ENCODE measurements around the gene PIK3CA. TPM values are rescaled to one million over a fixed set of nuclear protein-coding genes. Genes with fewer than 3 reads are reported as not detected.

The PIK3CA gene
- total and polyA plus RNA-seq, 2 experiments from 2014 or later: 5.1 to 13.4 TPM

DNA sequence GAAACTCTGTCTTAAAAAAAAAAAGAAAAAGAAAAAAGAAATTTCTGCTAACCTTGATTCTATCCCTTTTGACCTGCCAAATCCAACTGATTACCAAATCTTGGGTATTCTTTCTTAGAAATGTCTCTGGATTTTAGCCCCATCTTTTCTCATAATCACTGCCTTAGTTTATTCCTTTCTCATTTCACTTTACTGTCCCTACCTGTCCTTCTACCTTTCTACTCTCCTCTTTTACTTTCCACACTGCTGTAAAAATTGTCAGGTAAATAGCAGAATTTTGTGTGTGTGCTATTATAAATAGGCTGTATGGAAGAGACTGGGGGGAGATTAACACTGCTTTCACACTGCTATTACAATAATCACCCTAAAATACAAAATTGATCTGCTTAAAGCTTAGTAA is 16.7 kb downstream of the PIK3CA start:
- ATAC-seq: no peak
- Histone ChIP-seq H3K4me1 (ENCODE audit: insufficient read depth) (peaks cover 18% of the 10 kb centered on the region), H3K4me3 (no peak overlapping the region), H3K9me2 (ENCODE audit: insufficient read depth) (no peaks in the 10 kb centered on the region), H3K27ac (ENCODE audit: low read depth) (no peak overlapping the region), H4K20me1 (replicated peaks; ENCODE audit: insufficient read depth) (no peaks in the 10 kb centered on the region; the same call in 1 of the 2 replicates), H2AFZ (no peak overlapping the region), H3K4me2 (no peak overlapping the region), H3F3A (replicated peaks; ENCODE audit: low read depth) (no peaks in the 10 kb centered on the region), H3K79me2 (replicated peaks; ENCODE audit: insufficient read depth) (peaks cover 96% of the 10 kb centered on the region), H3K36me3 (ENCODE audit: insufficient read depth) (no peaks in the 10 kb centered on the region), H3K27me3 (ENCODE audit: insufficient read depth) (no peaks in the 10 kb centered on the region)
- Mint-ChIP-seq H3K4me1 (peaks cover 23% of the 10 kb centered on the region), H3K27me3 (ENCODE audit: insufficient read depth, low read depth, poor library complexity) (no peaks in the 10 kb centered on the region), H3K9me3 (no peaks in the 10 kb centered on the region), H3K4me3 (no peak overlapping the region), H3K27ac (peak overlapping the region; percentile 34; the same call in 1 of the 2 replicates), H3K36me3 (ENCODE audit: low read depth) (no peaks in the 10 kb centered on the region)
- no peak for TF ChIP-seq EZH2phosphoT487 (IDR thresholded peaks at IDR 0.05; ENCODE audit: unreplicated experiment)
- no peak for TF ChIP-seq ZNF331 (CRISPR knock-in tag; IDR thresholded peaks at IDR 0.05; ENCODE audit: low read depth)
- no peak for TF ChIP-seq STAT1 (IDR thresholded peaks at IDR 0.05; ENCODE audit: unreplicated experiment)
- no peak for TF ChIP-seq ZNF114 (CRISPR knock-in tag; IDR thresholded peaks at IDR 0.05)
- no peak for TF ChIP-seq NANOG (IDR thresholded peaks at IDR 0.05; ENCODE audit: borderline replicate concordance)
- TF ChIP-seq CREB1 (CRISPR knock-in tag; IDR thresholded peaks at IDR 0.05; ENCODE audit: low read depth): no peak
- TF ChIP-seq, protein P1, sequence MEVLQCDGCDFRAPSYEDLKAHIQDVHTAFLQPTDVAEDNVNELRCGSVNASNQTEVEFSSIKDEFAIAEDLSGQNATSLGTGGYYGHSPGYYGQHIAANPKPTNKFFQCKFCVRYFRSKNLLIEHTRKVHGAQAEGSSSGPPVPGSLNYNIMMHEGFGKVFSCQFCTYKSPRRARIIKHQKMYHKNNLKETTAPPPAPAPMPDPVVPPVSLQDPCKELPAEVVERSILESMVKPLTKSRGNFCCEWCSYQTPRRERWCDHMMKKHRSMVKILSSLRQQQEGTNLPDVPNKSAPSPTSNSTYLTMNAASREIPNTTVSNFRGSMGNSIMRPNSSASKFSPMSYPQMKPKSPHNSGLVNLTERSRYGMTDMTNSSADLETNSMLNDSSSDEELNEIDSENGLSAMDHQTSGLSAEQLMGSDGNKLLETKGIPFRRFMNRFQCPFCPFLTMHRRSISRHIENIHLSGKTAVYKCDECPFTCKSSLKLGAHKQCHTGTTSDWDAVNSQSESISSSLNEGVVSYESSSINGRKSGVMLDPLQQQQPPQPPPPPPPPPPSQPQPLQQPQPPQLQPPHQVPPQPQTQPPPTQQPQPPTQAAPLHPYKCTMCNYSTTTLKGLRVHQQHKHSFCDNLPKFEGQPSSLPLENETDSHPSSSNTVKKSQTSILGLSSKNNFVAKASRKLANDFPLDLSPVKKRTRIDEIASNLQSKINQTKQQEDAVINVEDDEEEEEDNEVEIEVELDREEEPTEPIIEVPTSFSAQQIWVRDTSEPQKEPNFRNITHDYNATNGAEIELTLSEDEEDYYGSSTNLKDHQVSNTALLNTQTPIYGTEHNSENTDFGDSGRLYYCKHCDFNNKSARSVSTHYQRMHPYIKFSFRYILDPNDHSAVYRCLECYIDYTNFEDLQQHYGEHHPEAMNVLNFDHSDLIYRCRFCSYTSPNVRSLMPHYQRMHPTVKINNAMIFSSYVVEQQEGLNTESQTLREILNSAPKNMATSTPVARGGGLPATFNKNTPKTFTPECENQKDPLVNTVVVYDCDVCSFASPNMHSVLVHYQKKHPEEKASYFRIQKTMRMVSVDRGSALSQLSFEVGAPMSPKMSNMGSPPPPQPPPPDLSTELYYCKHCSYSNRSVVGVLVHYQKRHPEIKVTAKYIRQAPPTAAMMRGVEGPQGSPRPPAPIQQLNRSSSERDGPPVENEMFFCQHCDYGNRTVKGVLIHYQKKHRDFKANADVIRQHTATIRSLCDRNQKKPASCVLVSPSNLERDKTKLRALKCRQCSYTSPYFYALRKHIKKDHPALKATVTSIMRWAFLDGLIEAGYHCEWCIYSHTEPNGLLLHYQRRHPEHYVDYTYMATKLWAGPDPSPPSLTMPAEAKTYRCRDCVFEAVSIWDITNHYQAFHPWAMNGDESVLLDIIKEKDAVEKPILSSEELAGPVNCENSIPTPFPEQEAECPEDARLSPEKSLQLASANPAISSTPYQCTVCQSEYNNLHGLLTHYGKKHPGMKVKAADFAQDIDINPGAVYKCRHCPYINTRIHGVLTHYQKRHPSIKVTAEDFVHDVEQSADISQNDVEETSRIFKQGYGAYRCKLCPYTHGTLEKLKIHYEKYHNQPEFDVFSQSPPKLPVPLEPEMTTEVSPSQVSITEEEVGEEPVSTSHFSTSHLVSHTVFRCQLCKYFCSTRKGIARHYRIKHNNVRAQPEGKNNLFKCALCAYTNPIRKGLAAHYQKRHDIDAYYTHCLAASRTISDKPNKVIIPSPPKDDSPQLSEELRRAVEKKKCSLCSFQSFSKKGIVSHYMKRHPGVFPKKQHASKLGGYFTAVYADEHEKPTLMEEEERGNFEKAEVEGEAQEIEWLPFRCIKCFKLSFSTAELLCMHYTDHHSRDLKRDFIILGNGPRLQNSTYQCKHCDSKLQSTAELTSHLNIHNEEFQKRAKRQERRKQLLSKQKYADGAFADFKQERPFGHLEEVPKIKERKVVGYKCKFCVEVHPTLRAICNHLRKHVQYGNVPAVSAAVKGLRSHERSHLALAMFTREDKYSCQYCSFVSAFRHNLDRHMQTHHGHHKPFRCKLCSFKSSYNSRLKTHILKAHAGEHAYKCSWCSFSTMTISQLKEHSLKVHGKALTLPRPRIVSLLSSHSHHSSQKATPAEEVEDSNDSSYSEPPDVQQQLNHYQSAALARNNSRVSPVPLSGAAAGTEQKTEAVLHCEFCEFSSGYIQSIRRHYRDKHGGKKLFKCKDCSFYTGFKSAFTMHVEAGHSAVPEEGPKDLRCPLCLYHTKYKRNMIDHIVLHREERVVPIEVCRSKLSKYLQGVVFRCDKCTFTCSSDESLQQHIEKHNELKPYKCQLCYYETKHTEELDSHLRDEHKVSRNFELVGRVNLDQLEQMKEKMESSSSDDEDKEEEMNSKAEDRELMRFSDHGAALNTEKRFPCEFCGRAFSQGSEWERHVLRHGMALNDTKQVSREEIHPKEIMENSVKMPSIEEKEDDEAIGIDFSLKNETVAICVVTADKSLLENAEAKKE (CRISPR knock-in tag; IDR thresholded peaks at IDR 0.05): no peak
- TF ChIP-seq, protein P2, sequence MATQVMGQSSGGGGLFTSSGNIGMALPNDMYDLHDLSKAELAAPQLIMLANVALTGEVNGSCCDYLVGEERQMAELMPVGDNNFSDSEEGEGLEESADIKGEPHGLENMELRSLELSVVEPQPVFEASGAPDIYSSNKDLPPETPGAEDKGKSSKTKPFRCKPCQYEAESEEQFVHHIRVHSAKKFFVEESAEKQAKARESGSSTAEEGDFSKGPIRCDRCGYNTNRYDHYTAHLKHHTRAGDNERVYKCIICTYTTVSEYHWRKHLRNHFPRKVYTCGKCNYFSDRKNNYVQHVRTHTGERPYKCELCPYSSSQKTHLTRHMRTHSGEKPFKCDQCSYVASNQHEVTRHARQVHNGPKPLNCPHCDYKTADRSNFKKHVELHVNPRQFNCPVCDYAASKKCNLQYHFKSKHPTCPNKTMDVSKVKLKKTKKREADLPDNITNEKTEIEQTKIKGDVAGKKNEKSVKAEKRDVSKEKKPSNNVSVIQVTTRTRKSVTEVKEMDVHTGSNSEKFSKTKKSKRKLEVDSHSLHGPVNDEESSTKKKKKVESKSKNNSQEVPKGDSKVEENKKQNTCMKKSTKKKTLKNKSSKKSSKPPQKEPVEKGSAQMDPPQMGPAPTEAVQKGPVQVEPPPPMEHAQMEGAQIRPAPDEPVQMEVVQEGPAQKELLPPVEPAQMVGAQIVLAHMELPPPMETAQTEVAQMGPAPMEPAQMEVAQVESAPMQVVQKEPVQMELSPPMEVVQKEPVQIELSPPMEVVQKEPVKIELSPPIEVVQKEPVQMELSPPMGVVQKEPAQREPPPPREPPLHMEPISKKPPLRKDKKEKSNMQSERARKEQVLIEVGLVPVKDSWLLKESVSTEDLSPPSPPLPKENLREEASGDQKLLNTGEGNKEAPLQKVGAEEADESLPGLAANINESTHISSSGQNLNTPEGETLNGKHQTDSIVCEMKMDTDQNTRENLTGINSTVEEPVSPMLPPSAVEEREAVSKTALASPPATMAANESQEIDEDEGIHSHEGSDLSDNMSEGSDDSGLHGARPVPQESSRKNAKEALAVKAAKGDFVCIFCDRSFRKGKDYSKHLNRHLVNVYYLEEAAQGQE (IDR thresholded peaks at IDR 0.05; ENCODE audit: unreplicated experiment): no peak
- no peak for TF ChIP-seq POLR2AphosphoS5 (IDR thresholded peaks at IDR 0.05; ENCODE audit: low read depth)
- TF ChIP-seq, protein P3, sequence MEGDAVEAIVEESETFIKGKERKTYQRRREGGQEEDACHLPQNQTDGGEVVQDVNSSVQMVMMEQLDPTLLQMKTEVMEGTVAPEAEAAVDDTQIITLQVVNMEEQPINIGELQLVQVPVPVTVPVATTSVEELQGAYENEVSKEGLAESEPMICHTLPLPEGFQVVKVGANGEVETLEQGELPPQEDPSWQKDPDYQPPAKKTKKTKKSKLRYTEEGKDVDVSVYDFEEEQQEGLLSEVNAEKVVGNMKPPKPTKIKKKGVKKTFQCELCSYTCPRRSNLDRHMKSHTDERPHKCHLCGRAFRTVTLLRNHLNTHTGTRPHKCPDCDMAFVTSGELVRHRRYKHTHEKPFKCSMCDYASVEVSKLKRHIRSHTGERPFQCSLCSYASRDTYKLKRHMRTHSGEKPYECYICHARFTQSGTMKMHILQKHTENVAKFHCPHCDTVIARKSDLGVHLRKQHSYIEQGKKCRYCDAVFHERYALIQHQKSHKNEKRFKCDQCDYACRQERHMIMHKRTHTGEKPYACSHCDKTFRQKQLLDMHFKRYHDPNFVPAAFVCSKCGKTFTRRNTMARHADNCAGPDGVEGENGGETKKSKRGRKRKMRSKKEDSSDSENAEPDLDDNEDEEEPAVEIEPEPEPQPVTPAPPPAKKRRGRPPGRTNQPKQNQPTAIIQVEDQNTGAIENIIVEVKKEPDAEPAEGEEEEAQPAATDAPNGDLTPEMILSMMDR (conservative IDR thresholded peaks at IDR 0.05; ENCODE audit: low read depth in 2 of 2): no peak
- no peak for TF ChIP-seq JUNB (IDR thresholded peaks at IDR 0.05; ENCODE audit: unreplicated experiment)
- no peak for TF ChIP-seq EZH2 (IDR thresholded peaks at IDR 0.05; ENCODE audit: low read depth, unreplicated experiment)
- TF ChIP-seq, protein P4, sequence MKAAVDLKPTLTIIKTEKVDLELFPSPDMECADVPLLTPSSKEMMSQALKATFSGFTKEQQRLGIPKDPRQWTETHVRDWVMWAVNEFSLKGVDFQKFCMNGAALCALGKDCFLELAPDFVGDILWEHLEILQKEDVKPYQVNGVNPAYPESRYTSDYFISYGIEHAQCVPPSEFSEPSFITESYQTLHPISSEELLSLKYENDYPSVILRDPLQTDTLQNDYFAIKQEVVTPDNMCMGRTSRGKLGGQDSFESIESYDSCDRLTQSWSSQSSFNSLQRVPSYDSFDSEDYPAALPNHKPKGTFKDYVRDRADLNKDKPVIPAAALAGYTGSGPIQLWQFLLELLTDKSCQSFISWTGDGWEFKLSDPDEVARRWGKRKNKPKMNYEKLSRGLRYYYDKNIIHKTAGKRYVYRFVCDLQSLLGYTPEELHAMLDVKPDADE (IDR thresholded peaks at IDR 0.05): no peak
- DNase-seq (ENCODE audit: low spot score): no peak
